ENCODE data around the gene PRKCZ. TPM values are rescaled to one million over a fixed set of nuclear protein-coding genes. Genes with fewer than 3 reads are reported as not detected.

PRKCZ gene
- total RNA-seq, 1 experiment from 2014 or later: 56.8 TPM

DNA sequence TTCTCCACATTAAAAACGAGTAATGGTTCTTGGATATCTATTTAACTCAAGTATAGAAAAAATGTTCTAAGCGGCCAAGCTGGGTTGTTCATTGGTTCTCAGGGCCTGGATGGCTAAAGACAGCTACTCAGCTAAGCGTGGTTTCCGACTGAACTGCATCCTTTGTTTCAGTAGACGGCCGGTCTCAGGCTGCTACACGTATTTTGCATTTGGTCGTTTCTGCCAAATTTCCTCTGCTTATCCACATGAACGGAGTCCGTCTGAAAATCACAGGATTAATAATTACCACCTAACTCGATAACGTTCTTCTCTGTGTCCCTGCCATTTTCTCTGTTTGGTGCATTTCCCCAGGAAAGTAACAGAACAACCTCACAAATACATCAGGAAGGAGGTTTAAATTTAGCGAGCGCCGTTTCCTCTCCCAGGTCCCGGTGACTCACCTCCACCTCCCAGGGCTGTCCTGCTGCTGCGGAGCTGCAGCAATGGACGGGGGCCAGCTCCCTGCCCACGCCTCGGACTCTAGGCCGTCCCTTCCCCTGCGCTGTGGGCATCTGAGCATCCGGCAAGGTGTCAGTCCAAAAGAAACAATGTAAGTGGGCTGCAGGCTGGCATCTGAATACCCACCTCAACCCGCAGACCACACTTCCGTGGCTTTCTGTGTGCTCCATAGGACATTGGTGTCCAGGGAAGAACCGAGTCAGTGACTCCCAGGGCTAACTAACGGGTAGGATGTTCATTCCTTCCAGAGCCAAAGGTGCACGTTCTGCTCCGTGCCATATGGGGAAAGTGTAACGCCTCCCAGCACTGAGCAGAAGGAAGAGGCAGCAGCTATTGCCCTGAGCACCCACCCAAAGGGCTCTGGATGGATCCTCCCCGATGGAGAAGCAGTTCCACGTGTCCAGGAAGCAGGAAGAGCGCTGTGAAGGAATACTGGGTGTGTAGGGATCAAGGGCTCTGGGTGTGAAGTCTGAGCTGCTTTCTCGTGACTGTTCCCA, 35.2 kb upstream of the PRKCZ start:
- ChIA-PET CTCF (no interaction called here), POLR2A (ENCODE audit: unreplicated experiment) (interaction anchor here (0.5 kb wide), 1 partner anchor 156 kb away, joined by 5 read pairs; no protein-coding TSS in a partner anchor)
- H3K4me1 ChIP-seq (ENCODE audit: insufficient read depth, low read length): peaks cover 9% of the 10 kb centered on the region; the same call in 1 of the 2 replicates
- intact Hi-C loops (cut with micrococcal nuclease): no loop called here
- no peaks in the 10 kb centered on the region for H3F3A ChIP-seq (ENCODE audit: low read length, unreplicated experiment)
- ATAC-seq (peak; percentile 70), DNase-seq (peak; percentile 57)
- TF ChIP-seq EZH2phosphoT487 (IDR thresholded peaks at IDR 0.05; ENCODE audit: borderline replicate concordance, low read length): no peak
- no peak for TF ChIP-seq EZH2 (IDR thresholded peaks at IDR 0.05; ENCODE audit: low read length, unreplicated experiment)
- TF ChIP-seq, protein P1, sequence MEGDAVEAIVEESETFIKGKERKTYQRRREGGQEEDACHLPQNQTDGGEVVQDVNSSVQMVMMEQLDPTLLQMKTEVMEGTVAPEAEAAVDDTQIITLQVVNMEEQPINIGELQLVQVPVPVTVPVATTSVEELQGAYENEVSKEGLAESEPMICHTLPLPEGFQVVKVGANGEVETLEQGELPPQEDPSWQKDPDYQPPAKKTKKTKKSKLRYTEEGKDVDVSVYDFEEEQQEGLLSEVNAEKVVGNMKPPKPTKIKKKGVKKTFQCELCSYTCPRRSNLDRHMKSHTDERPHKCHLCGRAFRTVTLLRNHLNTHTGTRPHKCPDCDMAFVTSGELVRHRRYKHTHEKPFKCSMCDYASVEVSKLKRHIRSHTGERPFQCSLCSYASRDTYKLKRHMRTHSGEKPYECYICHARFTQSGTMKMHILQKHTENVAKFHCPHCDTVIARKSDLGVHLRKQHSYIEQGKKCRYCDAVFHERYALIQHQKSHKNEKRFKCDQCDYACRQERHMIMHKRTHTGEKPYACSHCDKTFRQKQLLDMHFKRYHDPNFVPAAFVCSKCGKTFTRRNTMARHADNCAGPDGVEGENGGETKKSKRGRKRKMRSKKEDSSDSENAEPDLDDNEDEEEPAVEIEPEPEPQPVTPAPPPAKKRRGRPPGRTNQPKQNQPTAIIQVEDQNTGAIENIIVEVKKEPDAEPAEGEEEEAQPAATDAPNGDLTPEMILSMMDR (conservative IDR thresholded peaks at IDR 0.05; ENCODE audit: low read depth, low read length): no peak
- peak overlapping the region; percentile 65 for H2AFZ ChIP-seq (ENCODE audit: low read length)
- no peaks in the 10 kb centered on the region for H3K36me3 ChIP-seq (ENCODE audit: low read depth, low read length)
- H3K9me2 ChIP-seq (replicated peaks; ENCODE audit: low read length): no peaks in the 10 kb centered on the region
- H3K9ac ChIP-seq (ENCODE audit: low read length): no peak overlapping the region
- peak overlapping the region; percentile 20; the same call in 1 of the 2 replicates for H3K4me2 ChIP-seq (ENCODE audit: low read length)
- BruUV-seq (replicated peaks): no TSS peak
- H4K20me1 ChIP-seq (ENCODE audit: low read length): no peaks in the 10 kb centered on the region
- no peak overlapping the region for H3K27ac ChIP-seq (ENCODE audit: low read length)
- H3K27me3 ChIP-seq (ENCODE audit: low read length): peaks cover 6% of the 10 kb centered on the region
- H3K4me3 ChIP-seq (ENCODE audit: low read length): no peak overlapping the region
- no peaks in the 10 kb centered on the region for H3K79me2 ChIP-seq (ENCODE audit: low read length)
- no peaks in the 10 kb centered on the region for H3K9me3 ChIP-seq (ENCODE audit: low read length)

DNA sequence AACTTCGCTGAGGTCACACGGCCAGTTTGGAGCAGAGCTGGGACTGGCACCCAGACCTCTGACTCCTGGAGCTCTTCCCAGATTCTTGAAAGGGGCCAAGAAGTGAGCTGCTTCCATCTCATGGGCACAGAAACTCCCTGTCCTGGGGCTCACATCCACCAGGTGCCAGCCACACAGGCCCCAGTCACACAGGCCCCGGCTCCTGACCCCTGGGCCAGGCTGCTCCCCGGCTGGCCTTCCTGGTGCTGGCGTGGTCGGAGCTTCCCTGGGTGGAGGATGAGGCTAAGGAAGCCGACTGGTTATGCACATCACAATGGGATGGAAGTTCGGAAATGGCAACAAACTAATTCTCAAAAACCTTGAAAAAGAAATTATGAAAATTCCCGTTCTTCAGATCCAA, 34.1 kb upstream of the PRKCZ start:
- TF ChIP-seq EZH2 (IDR thresholded peaks at IDR 0.05; ENCODE audit: low read length, unreplicated experiment) (no peak), EZH2phosphoT487 (IDR thresholded peaks at IDR 0.05; ENCODE audit: borderline replicate concordance, low read length) (no peak)
- TF ChIP-seq, protein P1 (conservative IDR thresholded peaks at IDR 0.05; ENCODE audit: low read depth, low read length): no peak
- Histone ChIP-seq H2AFZ (ENCODE audit: low read length) (no peak overlapping the region), H3K9ac (ENCODE audit: low read length) (no peak overlapping the region), H3K9me2 (replicated peaks; ENCODE audit: low read length) (no peaks in the 10 kb centered on the region), H3K27me3 (ENCODE audit: low read length) (peaks cover 17% of the 10 kb centered on the region), H3K79me2 (ENCODE audit: low read length) (no peaks in the 10 kb centered on the region), H3K4me3 (ENCODE audit: low read length) (no peak overlapping the region), H3K4me1 (ENCODE audit: insufficient read depth, low read length) (peaks cover 9% of the 10 kb centered on the region; the same call in 1 of the 2 replicates), H3K9me3 (ENCODE audit: low read length) (no peaks in the 10 kb centered on the region), H3K27ac (ENCODE audit: low read length) (no peak overlapping the region), H3K4me2 (ENCODE audit: low read length) (no peak overlapping the region), H3K36me3 (ENCODE audit: low read depth, low read length) (no peaks in the 10 kb centered on the region), H3F3A (ENCODE audit: low read length, unreplicated experiment) (no peaks in the 10 kb centered on the region), H4K20me1 (ENCODE audit: low read length) (no peaks in the 10 kb centered on the region)
- intact Hi-C loops (cut with micrococcal nuclease): no loop called here
- BruUV-seq (replicated peaks): no TSS peak
- ATAC-seq: no peak
- DNase-seq: no peak
- ChIA-PET CTCF (no interaction called here), POLR2A (ENCODE audit: unreplicated experiment) (no interaction called here)

All from PC-3 (cell line).